ACC112 (cell line): ENCODE data around the gene GPATCH8.
"Not testable (repeated sequence)": the region's sequence is repeated elsewhere in the genome, so short reads cannot be mapped to it uniquely, and the experiment has no call there.

Experiments used
- H2AFZ ChIP-seq: fragments of 200-600 bp; sonication (generic); one replicate; pipeline ENCODE4 v1.6.0; 2017; ENCODE audit warnings: antibody characterized with exemption, low read length; ENCODE audit not compliant: unreplicated experiment
- H3K27ac ChIP-seq: fragments of 200-600 bp; sonication (generic); 2 replicates; pipeline ENCODE4 v1.5.1; 2014; ENCODE audit warnings: low read depth, mild to moderate bottlenecking, antibody characterized with exemption, low read length, moderate library complexity
- H3K27me3 ChIP-seq: fragments of 200-600 bp; sonication (generic); 2 replicates; pipeline ENCODE4 v1.6.1; 2014; ENCODE audit warnings: mild to moderate bottlenecking, antibody characterized with exemption, low read length, moderate library complexity, mixed read lengths; ENCODE audit not compliant: insufficient read depth
- H3K36me3 ChIP-seq: fragments of 200-600 bp; sonication (generic); 2 replicates; pipeline ENCODE4 v1.6.1; 2016; ENCODE audit warnings: mild to moderate bottlenecking, antibody characterized with exemption, low read length, moderate library complexity, mixed read lengths; ENCODE audit not compliant: insufficient read depth
- H3K4me1 ChIP-seq: fragments of 200-600 bp; sonication (generic); one replicate; pipeline ENCODE4 v1.6.1; 2016; ENCODE audit warnings: low read length, mixed read lengths; ENCODE audit not compliant: insufficient read depth, unreplicated experiment, control insufficient read depth
- H3K4me3 ChIP-seq: fragments of 200-600 bp; sonication (generic); 2 replicates; pipeline ENCODE4 v1.5.1; 2014; ENCODE audit warnings: mild to moderate bottlenecking, low read depth, low read length
- H3K79me2 ChIP-seq: fragments of 200-600 bp; sonication (generic); one replicate; pipeline ENCODE4 v1.6.0; 2016; ENCODE audit warnings: low read length; ENCODE audit not compliant: control insufficient read depth, unreplicated experiment, insufficient read depth

GPATCH8 gene

GRCh38 chr17:44374306-44375195 is 128.7 kb downstream of the GPATCH8 start:
- no peak overlapping the region for H2AFZ ChIP-seq
- no peak overlapping the region for H3K4me3 ChIP-seq
- H3K79me2 ChIP-seq: no peaks in the 10 kb centered on the region
- no peaks in the 10 kb centered on the region for H3K36me3 ChIP-seq
- H3K4me1 ChIP-seq: no peaks in the 10 kb centered on the region
- H3K27me3 ChIP-seq: peaks cover 3% of the 10 kb centered on the region; the same call in 1 of the 2 replicates
- no peak overlapping the region for H3K27ac ChIP-seq

DNA sequence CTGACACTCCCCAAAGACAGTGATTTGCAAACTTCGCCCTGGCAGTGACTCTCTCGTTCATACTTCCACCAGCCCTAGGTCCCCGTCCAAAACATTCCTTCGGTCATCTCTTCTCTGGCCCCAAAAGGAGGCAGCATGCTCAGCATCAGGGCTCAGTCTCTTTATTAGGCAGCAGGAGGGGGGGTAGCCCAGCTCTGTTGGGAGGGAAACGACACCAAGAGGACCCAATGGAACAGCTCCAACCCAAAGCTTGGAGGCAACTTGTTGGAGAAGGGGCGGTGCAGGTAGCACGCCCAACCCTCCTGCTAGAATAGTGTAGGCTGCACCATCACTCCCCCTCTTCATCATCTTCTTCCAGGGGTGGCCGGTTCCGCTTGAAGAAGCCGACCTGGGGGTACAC is 131.2 kb downstream of the GPATCH8 start:
- Histone ChIP-seq H2AFZ (no peak overlapping the region), H3K27me3 (peaks cover 11% of the 10 kb centered on the region), H3K4me3 (no peak overlapping the region), H3K27ac (no peak overlapping the region), H3K36me3 (no peaks in the 10 kb centered on the region), H3K4me1 (no peaks in the 10 kb centered on the region), H3K79me2 (no peaks in the 10 kb centered on the region)

- not testable (repeated sequence) for H3K4me1 ChIP-seq, H3K36me3 ChIP-seq, H2AFZ ChIP-seq, H3K27ac ChIP-seq, H3K4me3 ChIP-seq, H3K79me2 ChIP-seq
- peaks cover 31% of the 10 kb centered on the region for H3K27me3 ChIP-seq
Measured at GRCh38 chr17:44369414-44370023, 133.7 kb downstream of the GPATCH8 start.

DNA sequence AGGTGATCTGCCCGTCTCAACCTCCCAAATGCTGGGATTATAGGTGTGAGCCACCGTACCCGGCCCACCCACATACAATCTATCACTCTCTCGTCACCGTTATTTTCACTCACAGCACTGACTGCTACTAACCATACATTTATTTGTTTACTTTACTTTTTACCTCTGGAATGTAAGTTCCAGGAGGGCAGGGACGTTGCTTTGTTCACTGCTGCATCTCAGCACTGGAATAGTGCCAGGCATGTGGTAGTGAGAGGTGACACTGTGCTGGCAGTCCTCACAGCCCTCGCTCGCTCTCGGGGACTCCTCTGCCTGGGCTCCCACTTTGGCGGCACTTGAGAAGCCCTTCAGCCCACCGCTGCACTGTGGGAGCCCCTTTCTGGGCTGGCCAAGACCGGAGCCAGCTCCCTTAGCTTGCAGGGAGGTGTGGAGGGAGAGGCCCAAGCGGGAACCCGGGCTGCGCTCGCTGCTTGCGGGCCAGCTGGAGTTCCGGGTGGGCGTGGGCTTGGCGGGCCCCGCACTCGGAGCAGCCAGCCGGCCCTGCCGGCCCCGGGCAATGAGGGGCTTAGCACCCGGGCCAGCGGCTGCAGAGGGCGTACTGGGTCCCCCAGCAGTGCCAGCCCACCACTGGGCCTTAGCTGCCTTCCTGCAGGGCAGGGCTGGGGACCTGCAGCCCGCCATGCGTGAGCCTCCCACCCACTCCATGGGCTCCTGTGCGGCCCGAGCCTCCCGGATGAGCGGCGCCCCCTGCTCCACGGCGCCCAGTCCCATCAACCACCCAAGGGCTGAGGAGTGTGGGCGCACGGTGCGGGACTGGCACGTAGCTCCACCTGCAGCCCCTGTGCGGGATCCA is 134.6 kb downstream of the GPATCH8 start:
- not testable (repeated sequence) for H3K4me3 ChIP-seq, H3K27ac ChIP-seq, H3K4me1 ChIP-seq, H2AFZ ChIP-seq, H3K79me2 ChIP-seq, H3K36me3 ChIP-seq
- peaks cover 31% of the 10 kb centered on the region for H3K27me3 ChIP-seq

DNA sequence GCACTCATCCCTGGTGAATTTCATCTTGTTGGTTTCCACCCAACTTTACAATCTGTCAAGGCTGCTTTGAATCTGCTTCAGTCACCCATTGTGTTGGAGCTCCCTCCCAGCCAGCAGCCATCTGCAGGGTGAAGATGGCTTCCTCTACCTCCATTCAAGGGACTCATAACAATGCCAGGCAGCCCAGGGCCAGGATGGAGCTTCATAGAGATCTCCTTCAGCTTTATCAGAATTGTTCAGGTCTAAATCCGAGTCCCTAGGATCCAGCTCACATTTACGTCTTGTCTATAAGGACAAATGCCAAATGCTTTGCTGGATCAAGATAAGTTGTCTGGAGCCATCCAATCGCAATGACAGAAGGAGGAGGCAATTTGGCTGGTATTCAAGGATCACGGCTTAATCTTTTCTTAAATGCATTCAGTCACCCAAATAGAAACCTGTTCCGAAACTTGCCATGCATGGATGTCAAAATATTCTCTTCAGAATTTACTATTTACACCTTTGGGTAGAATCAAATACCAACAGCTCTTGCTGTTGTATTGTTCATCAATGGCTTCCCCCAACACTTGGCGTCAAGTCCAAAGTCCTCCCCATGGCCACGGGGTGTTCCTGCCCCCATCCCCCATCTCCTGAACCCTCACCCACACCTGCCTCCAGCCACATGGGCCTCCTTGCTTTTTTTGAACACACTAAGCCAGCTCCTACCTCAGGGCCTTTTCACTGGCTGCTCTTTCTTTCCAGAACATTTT is 135.8 kb downstream of the GPATCH8 start:
- Histone ChIP-seq H3K4me1 (no peaks in the 10 kb centered on the region), H3K27ac (no peak overlapping the region), H2AFZ (no peak overlapping the region), H3K27me3 (peaks cover 31% of the 10 kb centered on the region), H3K36me3 (no peaks in the 10 kb centered on the region), H3K4me3 (no peak overlapping the region), H3K79me2 (no peaks in the 10 kb centered on the region)

- Histone ChIP-seq H3K27me3 (peaks cover 28% of the 10 kb centered on the region), H3K4me1 (peaks cover 13% of the 10 kb centered on the region)
- H2AFZ ChIP-seq, H3K27ac ChIP-seq, H3K79me2 ChIP-seq, H3K36me3 ChIP-seq, H3K4me3 ChIP-seq: not testable (repeated sequence)
Measured at GRCh38 chr17:44365051-44365450, 138.2 kb downstream of the GPATCH8 start.

GRCh38 chr17:44363613-44364159 is 139.5 kb downstream of the GPATCH8 start, which contains the start of gene FAM171A2:
TSS of gene FAM171A2 (minus strand) at chr17:44363853. CDS start at chr17:44363714, 139 bp downstream.
- peaks cover 28% of the 10 kb centered on the region for H3K27me3 ChIP-seq
- no peak within 1 kb of the TSS for H3K27ac ChIP-seq
- H3K36me3 ChIP-seq: no peaks in the 10 kb centered on the region
- H3K79me2 ChIP-seq: no peaks in the 10 kb centered on the region
- peak within 1 kb of the TSS; percentile 91 for H2AFZ ChIP-seq
- H3K4me3 ChIP-seq: peak within 1 kb of the TSS; percentile 82
- H3K4me1 ChIP-seq: peaks cover 13% of the 10 kb centered on the region

DNA sequence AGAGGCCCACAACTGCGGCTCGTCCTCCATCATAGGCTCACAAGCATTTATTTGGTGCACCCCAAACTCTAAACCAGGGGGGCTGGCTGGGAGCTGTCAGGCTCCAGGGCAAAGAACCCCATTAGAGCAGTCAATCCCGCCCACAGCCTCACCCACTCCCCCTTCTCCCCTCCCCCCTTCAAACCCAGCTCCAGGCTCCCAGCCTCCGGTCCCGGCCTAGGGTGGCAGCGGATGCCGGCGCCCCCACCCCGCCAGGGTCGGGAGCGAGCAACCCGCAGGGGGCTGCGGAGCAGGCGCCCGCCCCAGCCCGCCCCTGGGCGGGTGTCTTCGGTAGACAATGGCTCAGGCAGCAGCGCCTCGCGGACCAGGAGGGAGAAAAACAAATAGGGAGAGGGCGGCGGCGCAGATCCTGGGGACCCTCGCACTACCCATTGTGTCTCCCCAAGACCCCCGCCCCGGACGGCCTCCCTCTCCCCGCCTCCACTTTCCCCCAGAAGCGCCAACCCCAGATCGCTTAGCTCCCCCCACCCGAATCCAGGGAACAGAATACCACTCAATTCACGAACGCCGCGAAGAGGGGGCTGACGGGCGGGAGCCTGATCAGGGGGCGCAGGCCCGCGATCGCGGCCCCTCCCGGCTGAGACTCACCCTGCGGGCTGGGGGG is 140.1 kb downstream of the GPATCH8 start:
- no peak overlapping the region for H3K27ac ChIP-seq
- peak overlapping the region; percentile 89 for H2AFZ ChIP-seq

DNA sequence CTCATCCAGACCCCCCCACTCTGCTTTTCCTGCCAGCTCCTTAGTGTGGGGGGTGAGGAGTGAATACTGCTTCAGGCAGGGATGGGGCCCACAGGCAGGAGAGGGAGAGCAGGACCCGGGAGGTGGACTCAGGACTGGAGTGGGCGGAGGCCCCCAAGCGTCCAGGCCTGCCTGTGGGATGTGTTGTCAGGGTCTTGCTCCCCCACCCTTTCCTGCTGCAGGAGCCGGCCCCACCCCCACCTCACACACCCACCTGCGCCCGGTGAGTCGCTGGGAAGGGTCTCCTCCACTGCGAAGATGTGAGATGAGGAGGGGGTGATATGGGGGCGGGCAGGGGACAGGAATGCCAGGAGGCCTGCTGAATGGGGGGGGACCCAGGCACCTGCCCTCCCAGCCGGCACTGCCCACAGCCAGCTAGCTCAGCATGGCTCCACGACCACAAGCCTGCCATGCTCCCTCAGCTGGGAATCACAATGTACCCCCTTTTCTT is 140.7 kb downstream of the GPATCH8 start:
- Histone ChIP-seq H3K27ac (no peak overlapping the region), H3K4me3 (peak overlapping the region; percentile 82)

More for the DNA sequence above, 140.1 kb downstream of the GPATCH8 start:
- Histone ChIP-seq H3K79me2 (no peaks in the 10 kb centered on the region), H3K4me1 (peaks cover 13% of the 10 kb centered on the region), H3K36me3 (no peaks in the 10 kb centered on the region), H3K4me3 (peak overlapping the region; percentile 82), H3K27me3 (peaks cover 28% of the 10 kb centered on the region)

More for the DNA sequence above, 140.7 kb downstream of the GPATCH8 start:
- Histone ChIP-seq H3K27me3 (peaks cover 25% of the 10 kb centered on the region), H3K4me1 (peaks cover 13% of the 10 kb centered on the region), H3K36me3 (no peaks in the 10 kb centered on the region), H2AFZ (peak overlapping the region; percentile 89), H3K79me2 (no peaks in the 10 kb centered on the region)
